HG03558 (cell line): ENCODE results near the gene CEACAM4.

Experiments
- ATAC-seq: cut with Tn5 transposase; IDR thresholded peaks from one replicate; pipeline ENCODE4 v1.9.1; 2021; ENCODE audit warnings: moderate number of reproducible peaks; ENCODE audit not compliant: unreplicated experiment; ENCODE audit errors: extremely low read depth

Gene CEACAM4

GRCh38 chr19:41619018-41619556 is 7.8 kb downstream of the CEACAM4 start:
- no peak for ATAC-seq

- ATAC-seq = no peak
Observed at GRCh38 chr19:41617941-41618730, 8.7 kb downstream of the CEACAM4 start.

- no peak for ATAC-seq
Observed at GRCh38 chr19:41616792-41617621, 9.9 kb downstream of the CEACAM4 start.

- ATAC-seq = no peak
Observed at GRCh38 chr19:41615207-41615606, 11.7 kb downstream of the CEACAM4 start.

- no peak for ATAC-seq
Observed at GRCh38 chr19:41612483-41612882, 14.4 kb downstream of the CEACAM4 start.

- no peak for ATAC-seq
Observed at GRCh38 chr19:41610789-41611188, 16.1 kb downstream of the CEACAM4 start.

- ATAC-seq = no peak
Observed at GRCh38 chr19:41607668-41608067, 19.2 kb downstream of the CEACAM4 start.

GRCh38 chr19:41606215-41606837 is 20.5 kb downstream of the CEACAM4 start:
- ATAC-seq = no peak

GRCh38 chr19:41604831-41605230 is 22.0 kb downstream of the CEACAM4 start:
- no peak for ATAC-seq

GRCh38 chr19:41601771-41602170 is 25.1 kb downstream of the CEACAM4 start:
- ATAC-seq = no peak

GRCh38 chr19:41599175-41599966 is 27.5 kb downstream of the CEACAM4 start:
- no peak for ATAC-seq

GRCh38 chr19:41597600-41598041 is 29.3 kb downstream of the CEACAM4 start:
- ATAC-seq = no peak

GRCh38 chr19:41595890-41596280 is 31.0 kb downstream of the CEACAM4 start:
- no peak for ATAC-seq

GRCh38 chr19:41595258-41595889 is 31.5 kb downstream of the CEACAM4 start:
- no peak for ATAC-seq

GRCh38 chr19:41591951-41592562 is 34.8 kb downstream of the CEACAM4 start:
- ATAC-seq = no peak

- no peak for ATAC-seq
Observed at GRCh38 chr19:41590936-41591335, 35.9 kb downstream of the CEACAM4 start.

- ATAC-seq = no peak
Observed at GRCh38 chr19:41589371-41589770, 37.5 kb downstream of the CEACAM4 start.

- ATAC-seq = no peak
Observed at GRCh38 chr19:41588497-41589209, 38.2 kb downstream of the CEACAM4 start.
